Eye (tissue), 1 donor: ENCODE measurements around the gene COQ2.
A peak's percentile ranks its signal among the peaks of the same experiment; 100 is the strongest.
"Not testable (repeated sequence)": the region's sequence is repeated elsewhere in the genome, so short reads cannot be mapped to it uniquely, and the experiment has no call there.

Experiments used
- DNase-seq: peaks from one replicate; pipeline ENCODE4 v3.0.0-alpha.2; 2015

The COQ2 gene

GRCh38 chr4:83241132-83241531 is 43.5 kb downstream of the COQ2 start:
- DNase-seq, result no peak

- no peak for DNase-seq
Measured at GRCh38 chr4:83240379-83240875, 44.2 kb downstream of the COQ2 start.

GRCh38 chr4:83238393-83239248 is 46.0 kb downstream of the COQ2 start:
- no peak for DNase-seq

GRCh38 chr4:83237591-83237990 is 47.0 kb downstream of the COQ2 start:
- peak; percentile 23 for DNase-seq

- DNase-seq, result not testable (repeated sequence)
Measured at GRCh38 chr4:83235645-83236133, 48.9 kb downstream of the COQ2 start.

GRCh38 chr4:83234902-83235644 is 49.5 kb downstream of the COQ2 start:
- no peak for DNase-seq

- not testable (repeated sequence) for DNase-seq
Measured at GRCh38 chr4:83234387-83234786, 50.2 kb downstream of the COQ2 start.

GRCh38 chr4:83232082-83232481 is 52.5 kb downstream of the COQ2 start:
- DNase-seq, result no peak

- DNase-seq, result no peak
Measured at GRCh38 chr4:83231620-83232076, 53.0 kb downstream of the COQ2 start.

- DNase-seq, result no peak
Measured at GRCh38 chr4:83230928-83231327, 53.7 kb downstream of the COQ2 start.

GRCh38 chr4:83229791-83230190 is 54.8 kb downstream of the COQ2 start:
- DNase-seq, result no peak

GRCh38 chr4:83228231-83228630 is 56.4 kb downstream of the COQ2 start:
- DNase-seq, result no peak

GRCh38 chr4:83224502-83225197 is 59.9 kb downstream of the COQ2 start:
- no peak for DNase-seq

- no peak for DNase-seq
Measured at GRCh38 chr4:83223781-83224180, 60.8 kb downstream of the COQ2 start.

GRCh38 chr4:83221897-83222441 is 62.6 kb downstream of the COQ2 start:
- no peak for DNase-seq

- DNase-seq, result peak; percentile 75
Measured at GRCh38 chr4:83219344-83220331, 65.0 kb downstream of the COQ2 start.

- DNase-seq, result no peak
Measured at GRCh38 chr4:83217721-83218522, 66.7 kb downstream of the COQ2 start.

- no peak for DNase-seq
Measured at GRCh38 chr4:83216959-83217683, 67.5 kb downstream of the COQ2 start.

GRCh38 chr4:83214079-83214478 is 70.5 kb downstream of the COQ2 start:
- no peak for DNase-seq
